HepG2 (cell line): ENCODE results near the gene ANAPC2. TPM values are rescaled to one million over a fixed set of nuclear protein-coding genes. Genes with fewer than 3 reads are reported as not detected.

ENCODE experiments used
- ATAD3A ChIP-seq: sonication (generic); formaldehyde crosslinking; IDR thresholded peaks from 2 replicates; pipeline ENCODE4 v1.4.0; 2020; ENCODE audit warnings: missing genetic modification reagents
- CHD2 ChIP-seq: IDR thresholded peaks from 2 replicates; pipeline ENCODE4 v1.6.1; 2011; ENCODE audit warnings: low read depth, low read length, improper control_type of control experiment
- HNF4A ChIP-seq: sonication (generic); formaldehyde crosslinking; IDR thresholded peaks from 2 replicates; pipeline ENCODE4 v1.4.0; 2020; ENCODE audit warnings: missing genetic modification reagents
- KLF12 ChIP-seq: sonication (generic); formaldehyde crosslinking; IDR thresholded peaks from 2 replicates; pipeline ENCODE4 v1.4.0; 2020; ENCODE audit warnings: missing genetic modification reagents, borderline replicate concordance
- MED8 ChIP-seq: sonication (generic); formaldehyde crosslinking; IDR thresholded peaks from 2 replicates; pipeline ENCODE4 v1.8.1; 2023; ENCODE audit warnings: mild to moderate bottlenecking, missing genetic modification reagents; ENCODE audit not compliant: insufficient replicate concordance
- NBN ChIP-seq: fragments of 450-650 bp; conservative IDR thresholded peaks from 2 replicates; pipeline ENCODE4 v1.6.1; 2017
- PAF1 ChIP-seq: IDR thresholded peaks from 2 replicates; pipeline ENCODE4 v1.6.1; 2016; ENCODE audit warnings: missing genetic modification reagents, missing compliant biosample characterization
- PLRG1 ChIP-seq: fragments of 450-650 bp; conservative IDR thresholded peaks from 2 replicates; pipeline ENCODE4 v1.6.1; 2016
- SALL2 ChIP-seq: sonication (generic); formaldehyde crosslinking; IDR thresholded peaks from 2 replicates; pipeline ENCODE4 v1.8.1; 2023; ENCODE audit warnings: mild to moderate bottlenecking, missing genetic modification reagents, inconsistent platforms
- SNRNP70 ChIP-seq: fragments of 200-400 bp; formaldehyde crosslinking; IDR thresholded peaks from 2 replicates; pipeline ENCODE4 v1.6.1; 2017; ENCODE audit warnings: mild to moderate bottlenecking, low read depth, low read length, moderate library complexity
- TP53 ChIP-seq: sonication (generic); formaldehyde crosslinking; conservative IDR thresholded peaks from 2 replicates; pipeline ENCODE4 v1.4.0; 2020; ENCODE audit warnings: missing genetic modification reagents
- ZEB1 ChIP-seq: IDR thresholded peaks from 2 replicates; pipeline ENCODE4 v1.6.1; 2012; ENCODE audit warnings: mild to moderate bottlenecking, low read depth, inconsistent platforms; ENCODE audit not compliant: insufficient replicate concordance
- ZMYM4 ChIP-seq: sonication (generic); formaldehyde crosslinking; IDR thresholded peaks from 2 replicates; pipeline ENCODE4 v1.8.1; 2023; ENCODE audit warnings: mild to moderate bottlenecking, missing genetic modification reagents
- ZNF121 ChIP-seq: sonication (generic); formaldehyde crosslinking; IDR thresholded peaks from 2 replicates; pipeline ENCODE4 v1.5.0; 2020; ENCODE audit warnings: mild to moderate bottlenecking, missing genetic modification reagents
- ZNF232 ChIP-seq: sonication (generic); formaldehyde crosslinking; IDR thresholded peaks from 2 replicates; pipeline ENCODE4 v1.4.0; 2020; ENCODE audit warnings: missing genetic modification reagents, borderline replicate concordance
- ZNF441 ChIP-seq: sonication (generic); formaldehyde crosslinking; IDR thresholded peaks from 2 replicates; pipeline ENCODE4 v1.7.0; 2021; ENCODE audit warnings: missing genetic modification reagents, borderline replicate concordance
- ZNF746 ChIP-seq: sonication (generic); formaldehyde crosslinking; IDR thresholded peaks from 2 replicates; pipeline ENCODE4 v1.8.0; 2022; ENCODE audit warnings: mild to moderate bottlenecking, missing genetic modification reagents
- polyA plus RNA-seq, 8 experiments: library from polyadenylated mRNA; depleted of rRNA in 3 of 8; stranded (reverse) in 7 of 8; unstranded in 1 of 8; fragments of >200 nt; fragmentation: Illumina TruSeq in 4 of 8; extraction: Trizol in 4 of 8; gene quantifications; 2 replicates each; pipeline versions ENCODE4 v1.2.1 to v1.2.3, GENCODE V29; 2011 to 2016; ENCODE audit warnings: low read depth in 4 of 8, missing spikeins in 1 of 8, mixed read lengths in 1 of 8; ENCODE audit not compliant: insufficient read depth in 1 of 8
- total RNA-seq, 5 experiments: library from RNA; depleted of rRNA; stranded (reverse); fragments of >200 nt; fragmentation: Illumina TruSeq; extraction: Trizol; gene quantifications; 2 replicates each; pipeline ENCODE4 v1.2.3, GENCODE V29; 2016; ENCODE audit warnings: low read depth in 1 of 5
- TF ChIP-seq, protein P1 (sequence below): sonication (generic); formaldehyde crosslinking; conservative IDR thresholded peaks from 2 replicates; pipeline ENCODE4 v1.5.0; 2020; ENCODE audit warnings: missing genetic modification reagents
- TF ChIP-seq, protein P2 (sequence below): sonication (generic); formaldehyde crosslinking; IDR thresholded peaks from 2 replicates; pipeline ENCODE4 v1.5.1; 2020; ENCODE audit warnings: mild to moderate bottlenecking, missing genetic modification reagents, moderate library complexity
- TF ChIP-seq, protein P3 (sequence below): sonication (generic); formaldehyde crosslinking; IDR thresholded peaks from 2 replicates; pipeline ENCODE4 v1.4.0; 2020; ENCODE audit warnings: mild to moderate bottlenecking, low read depth, missing genetic modification reagents

The ANAPC2 gene
- total and polyA plus RNA-seq, 2 of the 13 experiments (the other 11 are each of a cell fraction or from before 2014, with no cell fraction given) = 12.3 to 15.4 TPM

DNA sequence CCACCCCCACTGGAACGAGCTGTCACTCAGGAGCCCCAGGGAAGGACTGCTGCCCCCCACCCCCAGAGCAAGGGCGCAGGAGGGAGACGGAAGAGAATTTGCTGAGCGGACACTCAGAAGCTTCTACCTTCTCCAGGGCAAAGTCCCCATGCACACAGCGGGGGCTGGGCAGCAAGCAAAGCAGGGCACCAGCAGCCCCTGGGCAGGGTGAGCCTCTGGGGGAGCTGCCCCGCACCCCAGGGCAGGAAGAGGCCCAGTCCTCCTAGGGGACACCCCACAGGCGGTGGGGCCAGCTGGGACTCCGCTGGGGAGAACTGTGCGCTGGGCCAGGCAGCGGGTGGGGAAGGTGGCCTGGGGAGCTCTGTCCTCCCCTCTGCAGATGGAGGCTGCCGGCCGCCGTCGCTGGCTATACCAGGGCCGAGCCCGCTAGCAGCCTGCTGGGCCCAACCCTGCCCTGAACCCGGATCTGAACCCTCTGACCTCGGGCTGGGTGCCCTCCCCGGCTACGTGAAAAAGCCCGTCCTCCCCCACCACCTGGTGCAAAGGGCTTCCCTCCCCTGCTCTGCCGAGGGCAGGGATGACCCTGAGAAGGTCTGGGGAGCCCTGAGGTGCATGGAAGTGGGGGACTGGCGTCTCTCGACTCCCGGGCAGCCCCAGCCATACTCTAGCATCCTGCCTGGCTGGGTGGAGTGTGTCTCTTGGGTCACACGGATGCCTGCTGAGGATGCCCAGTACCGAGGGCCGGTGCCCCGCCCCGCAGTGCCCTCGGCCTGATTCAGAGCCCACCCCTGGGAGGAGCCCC, 41.7 kb upstream of the ANAPC2 start (continued):
- TF ChIP-seq HNF4A (CRISPR knock-in tag) = peak; percentile 30
- TF ChIP-seq, protein P1, sequence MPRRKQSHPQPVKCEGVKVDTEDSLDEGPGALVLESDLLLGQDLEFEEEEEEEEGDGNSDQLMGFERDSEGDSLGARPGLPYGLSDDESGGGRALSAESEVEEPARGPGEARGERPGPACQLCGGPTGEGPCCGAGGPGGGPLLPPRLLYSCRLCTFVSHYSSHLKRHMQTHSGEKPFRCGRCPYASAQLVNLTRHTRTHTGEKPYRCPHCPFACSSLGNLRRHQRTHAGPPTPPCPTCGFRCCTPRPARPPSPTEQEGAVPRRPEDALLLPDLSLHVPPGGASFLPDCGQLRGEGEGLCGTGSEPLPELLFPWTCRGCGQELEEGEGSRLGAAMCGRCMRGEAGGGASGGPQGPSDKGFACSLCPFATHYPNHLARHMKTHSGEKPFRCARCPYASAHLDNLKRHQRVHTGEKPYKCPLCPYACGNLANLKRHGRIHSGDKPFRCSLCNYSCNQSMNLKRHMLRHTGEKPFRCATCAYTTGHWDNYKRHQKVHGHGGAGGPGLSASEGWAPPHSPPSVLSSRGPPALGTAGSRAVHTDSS (CRISPR knock-in tag) = no peak
- peak; percentile 16; the same call in 1 of the 2 replicates for TF ChIP-seq ZNF232
- TF ChIP-seq CHD2 = no peak
- TF ChIP-seq ATAD3A = no peak
- no peak for TF ChIP-seq PLRG1
- no peak for TF ChIP-seq SALL2 (CRISPR knock-in tag)
- 0 out of 2 replicates have a peak, but pooled peaks have one; percentile 19 for TF ChIP-seq ZMYM4 (CRISPR knock-in tag)
- no peak; the same call in 1 of the 2 replicates for TF ChIP-seq KLF12 (CRISPR knock-in tag)
- no peak for TF ChIP-seq SNRNP70
- TF ChIP-seq, protein P2, sequence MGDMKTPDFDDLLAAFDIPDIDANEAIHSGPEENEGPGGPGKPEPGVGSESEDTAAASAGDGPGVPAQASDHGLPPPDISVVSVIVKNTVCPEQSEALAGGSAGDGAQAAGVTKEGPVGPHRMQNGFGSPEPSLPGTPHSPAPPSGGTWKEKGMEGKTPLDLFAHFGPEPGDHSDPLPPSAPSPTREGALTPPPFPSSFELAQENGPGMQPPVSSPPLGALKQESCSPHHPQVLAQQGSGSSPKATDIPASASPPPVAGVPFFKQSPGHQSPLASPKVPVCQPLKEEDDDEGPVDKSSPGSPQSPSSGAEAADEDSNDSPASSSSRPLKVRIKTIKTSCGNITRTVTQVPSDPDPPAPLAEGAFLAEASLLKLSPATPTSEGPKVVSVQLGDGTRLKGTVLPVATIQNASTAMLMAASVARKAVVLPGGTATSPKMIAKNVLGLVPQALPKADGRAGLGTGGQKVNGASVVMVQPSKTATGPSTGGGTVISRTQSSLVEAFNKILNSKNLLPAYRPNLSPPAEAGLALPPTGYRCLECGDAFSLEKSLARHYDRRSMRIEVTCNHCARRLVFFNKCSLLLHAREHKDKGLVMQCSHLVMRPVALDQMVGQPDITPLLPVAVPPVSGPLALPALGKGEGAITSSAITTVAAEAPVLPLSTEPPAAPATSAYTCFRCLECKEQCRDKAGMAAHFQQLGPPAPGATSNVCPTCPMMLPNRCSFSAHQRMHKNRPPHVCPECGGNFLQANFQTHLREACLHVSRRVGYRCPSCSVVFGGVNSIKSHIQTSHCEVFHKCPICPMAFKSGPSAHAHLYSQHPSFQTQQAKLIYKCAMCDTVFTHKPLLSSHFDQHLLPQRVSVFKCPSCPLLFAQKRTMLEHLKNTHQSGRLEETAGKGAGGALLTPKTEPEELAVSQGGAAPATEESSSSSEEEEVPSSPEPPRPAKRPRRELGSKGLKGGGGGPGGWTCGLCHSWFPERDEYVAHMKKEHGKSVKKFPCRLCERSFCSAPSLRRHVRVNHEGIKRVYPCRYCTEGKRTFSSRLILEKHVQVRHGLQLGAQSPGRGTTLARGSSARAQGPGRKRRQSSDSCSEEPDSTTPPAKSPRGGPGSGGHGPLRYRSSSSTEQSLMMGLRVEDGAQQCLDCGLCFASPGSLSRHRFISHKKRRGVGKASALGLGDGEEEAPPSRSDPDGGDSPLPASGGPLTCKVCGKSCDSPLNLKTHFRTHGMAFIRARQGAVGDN = peak; percentile 92
- TF ChIP-seq MED8 (CRISPR knock-in tag) = no peak
- no peak for TF ChIP-seq NBN
- TF ChIP-seq PAF1 (CRISPR knock-in tag) = 0 out of 2 replicates have a peak, but pooled peaks have one; percentile 18
- TF ChIP-seq, protein P3, sequence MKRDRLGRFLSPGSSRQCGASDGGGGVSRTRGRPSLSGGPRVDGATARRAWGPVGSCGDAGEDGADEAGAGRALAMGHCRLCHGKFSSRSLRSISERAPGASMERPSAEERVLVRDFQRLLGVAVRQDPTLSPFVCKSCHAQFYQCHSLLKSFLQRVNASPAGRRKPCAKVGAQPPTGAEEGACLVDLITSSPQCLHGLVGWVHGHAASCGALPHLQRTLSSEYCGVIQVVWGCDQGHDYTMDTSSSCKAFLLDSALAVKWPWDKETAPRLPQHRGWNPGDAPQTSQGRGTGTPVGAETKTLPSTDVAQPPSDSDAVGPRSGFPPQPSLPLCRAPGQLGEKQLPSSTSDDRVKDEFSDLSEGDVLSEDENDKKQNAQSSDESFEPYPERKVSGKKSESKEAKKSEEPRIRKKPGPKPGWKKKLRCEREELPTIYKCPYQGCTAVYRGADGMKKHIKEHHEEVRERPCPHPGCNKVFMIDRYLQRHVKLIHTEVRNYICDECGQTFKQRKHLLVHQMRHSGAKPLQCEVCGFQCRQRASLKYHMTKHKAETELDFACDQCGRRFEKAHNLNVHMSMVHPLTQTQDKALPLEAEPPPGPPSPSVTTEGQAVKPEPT = 0 out of 2 replicates have a peak, but pooled peaks have one; percentile 32
- TF ChIP-seq ZNF441 (CRISPR knock-in tag) = no peak
- peak; percentile 93 for TF ChIP-seq ZNF746
- no peak for TF ChIP-seq ZEB1
- no peak for TF ChIP-seq TP53
- TF ChIP-seq ZNF121 (CRISPR knock-in tag) = no peak
